BLaER1 treated with 17β-estradiol and CSF1 and Interleukin-3, amounts not matched to agents 10 nM and 100 nM (cell line): ENCODE measurements around the gene TXN.
A peak's percentile ranks its signal among the peaks of the same experiment; 100 is the strongest.
"Not testable (repeated sequence)": the region's sequence is repeated elsewhere in the genome, so short reads cannot be mapped to it uniquely, and the experiment has no call there.

Experiments
- H3K27ac ChIP-seq, 11 experiments: shearing (Covaris generic); formaldehyde crosslinking; 2 replicates each; pipeline ENCODE4 v1.8.1; 2022
- H3K27me3 ChIP-seq, 11 experiments: shearing (Covaris generic); formaldehyde crosslinking; 2 replicates each; pipeline ENCODE4 v1.8.1; 2022
- H3K36me3 ChIP-seq, 11 experiments: shearing (Covaris generic); formaldehyde crosslinking; 2 replicates each; pipeline ENCODE4 v1.8.1; 2022
- H3K4me1 ChIP-seq, 10 experiments: shearing (Covaris generic); formaldehyde crosslinking; 2 replicates each; pipeline ENCODE4 v1.8.1; 2022
- H3K4me2 ChIP-seq, 11 experiments: shearing (Covaris generic); formaldehyde crosslinking; 2 replicates each; pipeline ENCODE4 v1.8.1; 2022
- H3K4me3 ChIP-seq, 10 experiments: shearing (Covaris generic); formaldehyde crosslinking; 2 replicates each; pipeline ENCODE4 v1.8.1; 2022
- H3K9ac ChIP-seq, 11 experiments: shearing (Covaris generic); formaldehyde crosslinking; 2 replicates each; pipeline ENCODE4 v1.8.1; 2022
- H3K9me3 ChIP-seq, 11 experiments: shearing (Covaris generic); formaldehyde crosslinking; replicated peaks in 1 of 11; 2 replicates each; pipeline ENCODE4 v1.8.1; 2022
- H4K20me1 ChIP-seq, 11 experiments: shearing (Covaris generic); formaldehyde crosslinking; 2 replicates each; pipeline ENCODE4 v1.8.1; 2022
- Cebpa-rat ChIP-seq, 11 experiments: shearing (Covaris generic); IDR thresholded peaks; 2 replicates each; pipeline ENCODE4 v1.8.1; 2022

Gene TXN

GRCh38 chr9:110259566-110259965, 3.3 kb upstream of the TXN start:
- no peak for TF ChIP-seq Cebpa-rat (IDR thresholded peaks at IDR 0.05)
- Histone ChIP-seq H3K9ac (no peak overlapping the region), H4K20me1 (peaks cover 6 to 16% (median 12%) of the 10 kb centered on the region in 11 experiments), H3K9me3 (peaks cover 0 to 10% (median 7%) of the 10 kb centered on the region in 11 experiments; a peak in 11 of 22 replicates), H3K4me1 (peaks cover 16 to 28% (median 18%) of the 10 kb centered on the region in 10 experiments), H3K27ac (no peak overlapping the region), H3K4me2 (no peak overlapping the region), H3K27me3 (no peaks in the 10 kb centered on the region), H3K4me3 (no peak overlapping the region), H3K36me3 (no peaks in the 10 kb centered on the region)

DNA sequence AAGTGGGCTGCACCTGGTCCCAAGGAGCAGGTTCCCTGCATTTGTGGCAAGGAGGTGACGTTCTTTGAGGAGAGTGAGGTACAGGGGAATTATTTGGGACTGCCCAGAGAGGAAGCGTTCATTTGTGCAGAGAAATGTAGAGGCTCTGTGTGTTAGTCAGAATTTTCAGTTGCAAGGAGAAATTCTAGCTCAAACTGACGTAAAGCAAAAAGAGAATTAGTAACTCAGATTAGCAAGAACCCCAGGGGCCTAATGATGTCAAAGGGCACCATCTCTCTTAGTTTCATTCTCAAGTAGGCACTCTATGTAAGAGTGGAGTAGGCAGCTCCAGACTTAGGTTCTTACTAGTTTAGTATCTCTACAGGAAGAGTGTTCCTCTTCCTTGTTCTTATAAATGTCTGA, 2.4 kb upstream of the TXN start:
- TF ChIP-seq Cebpa-rat (IDR thresholded peaks at IDR 0.05): no peak
- Histone ChIP-seq H4K20me1 (peaks cover 14 to 25% (median 21%) of the 10 kb centered on the region in 11 experiments), H3K4me2 (peak overlapping the region in 6 of 11 experiments; percentile 8 to 93 (median 89); a peak in 8 of 22 replicates), H3K4me1 (peaks cover 25 to 37% (median 27%) of the 10 kb centered on the region in 10 experiments), H3K9ac (no peak overlapping the region), H3K4me3 (no peak overlapping the region), H3K9me3 (peaks cover 0 to 2% (median 0%) of the 10 kb centered on the region in 11 experiments; a peak in 6 of 22 replicates), H3K27me3 (no peaks in the 10 kb centered on the region), H3K36me3 (peaks cover 0 to 6% (median 0%) of the 10 kb centered on the region in 11 experiments; a peak in 1 of 22 replicates), H3K27ac (no peak overlapping the region; a peak in 1 of 22 replicates)

DNA sequence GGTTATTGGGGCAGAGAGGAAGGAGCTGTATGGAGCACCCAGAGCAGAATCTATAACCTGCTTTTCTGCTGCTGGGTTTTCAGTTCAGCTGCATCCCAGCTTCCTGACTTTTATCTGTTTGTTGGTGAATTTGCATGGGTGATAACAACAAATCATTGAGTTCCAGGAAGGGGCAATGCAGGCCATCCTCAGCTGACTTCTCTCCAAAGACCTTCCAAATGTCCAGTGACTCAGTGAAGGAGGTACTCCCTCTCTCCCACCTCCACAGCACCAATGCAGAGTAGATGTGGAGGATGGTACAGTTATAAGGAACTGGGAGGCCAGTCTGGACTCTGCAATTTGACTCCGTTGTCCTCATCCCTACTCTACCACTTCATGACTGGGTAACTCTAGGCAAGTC, 1.6 kb upstream of the TXN start:
- H3K4me2 ChIP-seq: peak overlapping the region; percentile 74 to 93 (median 90)
- H4K20me1 ChIP-seq: peaks cover 22 to 32% (median 29%) of the 10 kb centered on the region in 11 experiments
- no peaks in the 10 kb centered on the region for H3K9me3 ChIP-seq
- H3K36me3 ChIP-seq: peaks cover 0 to 7% (median 0%) of the 10 kb centered on the region in 11 experiments; a peak in 1 of 22 replicates
- peak overlapping the region in 5 of 10 experiments; percentile 92 to 95 (median 95); a peak in 5 of 20 replicates for H3K4me3 ChIP-seq
- TF ChIP-seq Cebpa-rat (IDR thresholded peaks at IDR 0.05): no peak
- no peaks in the 10 kb centered on the region for H3K27me3 ChIP-seq
- peak overlapping the region in 9 of 11 experiments; percentile 69 to 96 (median 93); a peak in 14 of 22 replicates for H3K27ac ChIP-seq
- H3K4me1 ChIP-seq: peaks cover 27 to 44% (median 30%) of the 10 kb centered on the region in 10 experiments
- peak overlapping the region in 8 of 11 experiments; percentile 85 to 97 (median 94); a peak in 14 of 22 replicates for H3K9ac ChIP-seq

DNA sequence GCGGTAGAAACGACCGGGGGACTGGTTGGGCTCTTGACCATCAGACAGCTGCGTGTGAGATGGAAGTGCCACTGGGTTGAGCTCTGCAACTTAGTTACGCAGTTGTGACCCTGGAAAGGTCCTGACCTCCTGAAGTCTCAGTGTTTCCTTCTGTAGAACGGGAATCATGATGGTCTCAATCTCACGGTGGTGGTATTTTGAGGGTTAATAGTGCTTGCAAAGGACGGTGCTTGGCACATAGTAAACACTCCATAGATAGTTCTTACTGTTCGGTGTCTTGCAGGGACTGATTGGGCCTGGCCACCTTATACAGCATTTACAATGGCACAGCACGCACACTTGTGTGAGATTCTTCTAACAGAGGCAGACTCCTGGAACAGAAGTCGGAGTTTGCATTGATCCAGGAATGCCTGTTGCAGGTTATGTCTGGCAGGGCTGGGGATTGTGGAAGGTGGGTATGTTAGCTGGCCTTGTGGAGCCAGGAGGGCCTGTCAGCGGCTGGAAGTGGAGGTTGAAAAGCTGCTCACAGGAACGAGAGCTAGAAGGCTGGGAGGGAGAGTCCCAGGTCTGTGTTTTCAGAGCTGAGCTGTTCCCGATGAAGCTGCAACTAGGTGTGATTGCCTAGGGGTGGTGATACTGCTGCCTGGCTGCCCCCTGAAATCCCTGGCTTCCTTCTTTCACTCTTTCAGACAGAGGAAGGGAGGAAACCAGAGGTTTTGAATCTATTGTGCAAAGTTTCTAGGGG, 962 bp upstream of the TXN start:
- peak overlapping the region; percentile 85 to 97 (median 93) for H3K9ac ChIP-seq
- H3K36me3 ChIP-seq: peaks cover 0 to 12% (median 0%) of the 10 kb centered on the region in 11 experiments; a peak in 4 of 22 replicates
- H3K27ac ChIP-seq: peak overlapping the region; percentile 69 to 96 (median 91)
- H4K20me1 ChIP-seq: peaks cover 29 to 39% (median 35%) of the 10 kb centered on the region in 11 experiments
- peak overlapping the region; percentile 79 to 96 (median 93) for H3K4me3 ChIP-seq
- peaks cover 27 to 49% (median 30%) of the 10 kb centered on the region in 10 experiments for H3K4me1 ChIP-seq
- H3K4me2 ChIP-seq: peak overlapping the region; percentile 74 to 93 (median 90)
- no peak for TF ChIP-seq Cebpa-rat (IDR thresholded peaks at IDR 0.05)
- no peaks in the 10 kb centered on the region for H3K9me3 ChIP-seq
- H3K27me3 ChIP-seq: no peaks in the 10 kb centered on the region

GRCh38 chr9:110255463-110256379, 586 bp downstream of the TXN start:
- Histone ChIP-seq H3K9me3 (no peaks in the 10 kb centered on the region), H4K20me1 (peaks cover 40 to 54% (median 51%) of the 10 kb centered on the region in 11 experiments), H3K4me2 (peak overlapping the region; percentile 74 to 98 (median 90)), H3K4me1 (peaks cover 27 to 53% (median 30%) of the 10 kb centered on the region in 10 experiments), H3K36me3 (peaks cover 6 to 25% (median 12%) of the 10 kb centered on the region in 11 experiments; a peak in 21 of 22 replicates), H3K4me3 (peak overlapping the region; percentile 79 to 96 (median 93)), H3K9ac (peak overlapping the region; percentile 85 to 97 (median 93)), H3K27ac (peak overlapping the region; percentile 69 to 96 (median 91)), H3K27me3 (no peaks in the 10 kb centered on the region)
- no peak for TF ChIP-seq Cebpa-rat (IDR thresholded peaks at IDR 0.05)

DNA sequence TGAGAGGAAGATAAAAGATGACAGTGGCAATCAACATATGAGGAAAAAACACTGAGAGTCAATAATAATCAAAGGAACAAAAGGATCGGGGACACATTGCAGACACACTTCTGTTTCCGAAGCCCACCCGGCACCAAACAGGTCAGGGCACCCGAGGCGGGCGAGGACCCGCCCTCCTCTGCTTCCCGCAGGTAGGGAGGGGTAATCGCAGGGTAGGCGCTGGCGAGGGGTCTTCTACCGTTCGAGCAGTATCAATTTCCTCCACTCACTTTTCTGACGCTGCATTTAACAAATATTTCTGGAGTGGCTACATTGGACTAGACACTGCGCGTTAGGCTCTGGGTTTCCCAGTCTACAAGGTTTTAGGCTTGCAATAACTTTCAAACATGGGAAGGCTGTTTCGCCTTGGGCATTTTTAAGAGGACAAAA, 1.3 kb downstream of the TXN start:
- peaks cover 45 to 61% (median 58%) of the 10 kb centered on the region in 11 experiments for H4K20me1 ChIP-seq
- peak overlapping the region; percentile 79 to 96 (median 93) for H3K4me3 ChIP-seq
- peaks cover 27 to 53% (median 30%) of the 10 kb centered on the region in 10 experiments for H3K4me1 ChIP-seq
- no peak for TF ChIP-seq Cebpa-rat (IDR thresholded peaks at IDR 0.05)
- H3K4me2 ChIP-seq: peak overlapping the region; percentile 74 to 98 (median 90)
- H3K9ac ChIP-seq: peak overlapping the region; percentile 85 to 97 (median 93)
- H3K27me3 ChIP-seq: no peaks in the 10 kb centered on the region
- H3K36me3 ChIP-seq: peaks cover 13 to 32% (median 18%) of the 10 kb centered on the region in 11 experiments
- H3K27ac ChIP-seq: peak overlapping the region; percentile 69 to 96 (median 91)
- no peaks in the 10 kb centered on the region for H3K9me3 ChIP-seq

GRCh38 chr9:110254500-110254899, 1.8 kb downstream of the TXN start:
- Histone ChIP-seq H3K4me3 (peak overlapping the region; percentile 79 to 96 (median 93)), H3K4me1 (peaks cover 27 to 53% (median 30%) of the 10 kb centered on the region in 10 experiments), H3K4me2 (peak overlapping the region; percentile 74 to 98 (median 90)), H3K27ac (peak overlapping the region in 10 of 11 experiments; percentile 69 to 96 (median 90); a peak in 13 of 22 replicates), H4K20me1 (peaks cover 50 to 67% (median 63%) of the 10 kb centered on the region in 11 experiments), H3K9me3 (no peaks in the 10 kb centered on the region), H3K36me3 (peaks cover 18 to 38% (median 24%) of the 10 kb centered on the region in 11 experiments), H3K27me3 (no peaks in the 10 kb centered on the region), H3K9ac (peak overlapping the region; percentile 85 to 97 (median 93))
- no peak for TF ChIP-seq Cebpa-rat (IDR thresholded peaks at IDR 0.05)

- Histone ChIP-seq H3K4me2 (peak overlapping the region in 5 of 11 experiments; percentile 6 to 91 (median 90); a peak in 4 of 22 replicates), H3K27me3 (no peaks in the 10 kb centered on the region), H3K4me1 (peaks cover 21 to 39% (median 24%) of the 10 kb centered on the region in 10 experiments), H3K27ac (peak overlapping the region in 2 of 11 experiments; percentile 33 to 46; a peak in 3 of 22 replicates), H3K36me3 (peaks cover 35 to 56% (median 43%) of the 10 kb centered on the region in 11 experiments), H3K9ac (no peak overlapping the region), H3K9me3 (no peaks in the 10 kb centered on the region), H3K4me3 (no peak overlapping the region), H4K20me1 (peaks cover 64 to 85% (median 82%) of the 10 kb centered on the region in 11 experiments)
- TF ChIP-seq Cebpa-rat (IDR thresholded peaks at IDR 0.05): no peak
Measured at GRCh38 chr9:110252509-110253139, 3.7 kb downstream of the TXN start.

GRCh38 chr9:110251770-110252169, 4.5 kb downstream of the TXN start:
- H3K9ac ChIP-seq, H3K9me3 ChIP-seq, H3K27me3 ChIP-seq, H3K4me3 ChIP-seq: not testable (repeated sequence)
- H3K36me3 ChIP-seq: peaks cover 43 to 65% (median 51%) of the 10 kb centered on the region in 11 experiments
- peaks cover 13 to 32% (median 17%) of the 10 kb centered on the region in 10 experiments for H3K4me1 ChIP-seq
- 0 out of 22 replicates have a peak overlapping the region, but pooled peaks of 1 of the 11 experiments have one; percentile 5 for H3K4me2 ChIP-seq
- H4K20me1 ChIP-seq: peaks cover 70 to 94% (median 90%) of the 10 kb centered on the region in 11 experiments
- peak overlapping the region in 1 of 11 experiments; percentile 46; a peak in 1 of 22 replicates for H3K27ac ChIP-seq
